ENCODE data around the gene ARL15.

Gene ARL15

GRCh38 chr5:54178207-54178606 lies 132.2 kb downstream of the ARL15 start:
- H3K4me1 ChIP-seq (ENCODE audit: insufficient read depth, low read length, poor library complexity, severe bottlenecking), result no peaks in the 10 kb centered on the region
- TF ChIP-seq EZH2phosphoT487 (IDR thresholded peaks at IDR 0.05; ENCODE audit: borderline replicate concordance), result no peak
- TF ChIP-seq CTCF (conservative IDR thresholded peaks at IDR 0.05; ENCODE audit: low read length), result no peak
- no peaks in the 10 kb centered on the region for H3K36me3 ChIP-seq (ENCODE audit: insufficient read depth, low read length)
- no peaks in the 10 kb centered on the region for H3K79me2 ChIP-seq (ENCODE audit: insufficient read depth, low read length)
- no peaks in the 10 kb centered on the region for H3F3A ChIP-seq (ENCODE audit: low read depth)
- no peak overlapping the region for H2AFZ ChIP-seq (ENCODE audit: low read length)
- no peak overlapping the region for H3K4me2 ChIP-seq (ENCODE audit: low read depth, low read length, poor library complexity, severe bottlenecking)
- no peak overlapping the region for H3K9ac ChIP-seq (ENCODE audit: low read depth, low read length, poor library complexity, severe bottlenecking)
- H3K4me3 ChIP-seq (ENCODE audit: low read length, poor library complexity, severe bottlenecking), result no peak overlapping the region
- no peaks in the 10 kb centered on the region for H3K9me2 ChIP-seq (replicated peaks; ENCODE audit: low read depth, low read length)
- no peaks in the 10 kb centered on the region for H3K27me3 ChIP-seq (ENCODE audit: insufficient read depth, low read length, poor library complexity, severe bottlenecking)
- no peaks in the 10 kb centered on the region for H4K20me1 ChIP-seq (ENCODE audit: insufficient read depth, low read length, poor library complexity, severe bottlenecking)
- H3K9me3 ChIP-seq (ENCODE audit: insufficient read depth, low read depth, low read length), result no peaks in the 10 kb centered on the region

GRCh38 chr5:54177058-54177457 lies 133.3 kb downstream of the ARL15 start:
- Histone ChIP-seq H3K79me2 (ENCODE audit: insufficient read depth, low read length) (no peaks in the 10 kb centered on the region), H3K36me3 (ENCODE audit: insufficient read depth, low read length) (no peaks in the 10 kb centered on the region), H4K20me1 (ENCODE audit: insufficient read depth, low read length, poor library complexity, severe bottlenecking) (no peaks in the 10 kb centered on the region), H3K27me3 (ENCODE audit: insufficient read depth, low read length, poor library complexity, severe bottlenecking) (no peaks in the 10 kb centered on the region), H2AFZ (ENCODE audit: low read length) (no peak overlapping the region), H3K9ac (ENCODE audit: low read depth, low read length, poor library complexity, severe bottlenecking) (no peak overlapping the region), H3F3A (ENCODE audit: low read depth) (no peaks in the 10 kb centered on the region), H3K9me2 (replicated peaks; ENCODE audit: low read depth, low read length) (no peaks in the 10 kb centered on the region), H3K4me2 (ENCODE audit: low read depth, low read length, poor library complexity, severe bottlenecking) (no peak overlapping the region), H3K4me1 (ENCODE audit: insufficient read depth, low read length, poor library complexity, severe bottlenecking) (no peaks in the 10 kb centered on the region), H3K9me3 (ENCODE audit: insufficient read depth, low read depth, low read length) (no peaks in the 10 kb centered on the region), H3K4me3 (ENCODE audit: low read length, poor library complexity, severe bottlenecking) (no peak overlapping the region)
- TF ChIP-seq CTCF (conservative IDR thresholded peaks at IDR 0.05; ENCODE audit: low read length) (no peak), EZH2phosphoT487 (IDR thresholded peaks at IDR 0.05; ENCODE audit: borderline replicate concordance) (no peak)

- Histone ChIP-seq H3K4me2 (ENCODE audit: low read depth, low read length, poor library complexity, severe bottlenecking) (no peak overlapping the region), H4K20me1 (ENCODE audit: insufficient read depth, low read length, poor library complexity, severe bottlenecking) (no peaks in the 10 kb centered on the region), H3K4me1 (ENCODE audit: insufficient read depth, low read length, poor library complexity, severe bottlenecking) (no peaks in the 10 kb centered on the region), H3K9me3 (ENCODE audit: insufficient read depth, low read depth, low read length) (no peaks in the 10 kb centered on the region), H3F3A (ENCODE audit: low read depth) (no peaks in the 10 kb centered on the region), H3K36me3 (ENCODE audit: insufficient read depth, low read length) (no peaks in the 10 kb centered on the region), H2AFZ (ENCODE audit: low read length) (no peak overlapping the region), H3K27me3 (ENCODE audit: insufficient read depth, low read length, poor library complexity, severe bottlenecking) (no peaks in the 10 kb centered on the region), H3K9me2 (replicated peaks; ENCODE audit: low read depth, low read length) (no peaks in the 10 kb centered on the region), H3K4me3 (ENCODE audit: low read length, poor library complexity, severe bottlenecking) (no peak overlapping the region), H3K9ac (ENCODE audit: low read depth, low read length, poor library complexity, severe bottlenecking) (no peak overlapping the region), H3K79me2 (ENCODE audit: insufficient read depth, low read length) (no peaks in the 10 kb centered on the region)
- TF ChIP-seq CTCF (conservative IDR thresholded peaks at IDR 0.05; ENCODE audit: low read length) (no peak), EZH2phosphoT487 (IDR thresholded peaks at IDR 0.05; ENCODE audit: borderline replicate concordance) (no peak)
Measured at GRCh38 chr5:54176066-54176830, 134.1 kb downstream of the ARL15 start.

Measured in Loucy (cell line).